Testis (tissue), 2 donors: ENCODE measurements around the gene ABCC8.

ENCODE experiments used
- CTCF ChIP-seq, 3 experiments: fragments of 450-650 bp in 2 of 3; fragments of 200-600 bp in 1 of 3; sonication (generic) in 1 of 3; IDR thresholded peaks; one replicate each; pipeline ENCODE4 v1.5.1; 2016 to 2019; ENCODE audit warnings: antibody characterized with exemption in 3 of 3, mild to moderate bottlenecking in 2 of 3, moderate library complexity in 1 of 3
- POLR2A ChIP-seq: fragments of 450-650 bp; IDR thresholded peaks from one replicate; pipeline ENCODE4 v1.6.1; 2017; ENCODE audit warnings: antibody characterized with exemption, mild to moderate bottlenecking, moderate library complexity

- TF ChIP-seq CTCF (IDR thresholded peaks at IDR 0.05) (no peak), POLR2A (no peak)
These were observed 17.4 kb upstream of the ABCC8 start for GRCh38 chr11:17494019-17494418.
